ENCODE results near the gene TK2.

- TF ChIP-seq CTCF (IDR thresholded peaks at IDR 0.05; ENCODE audit: low read length) (no peak), EZH2 (optimal IDR thresholded peaks at IDR 0.05; ENCODE audit: low read depth, low read length) (no peak), EZH2phosphoT487 (IDR thresholded peaks at IDR 0.05; ENCODE audit: low read length) (no peak)
Measured at GRCh38 chr16:66541388-66542355, 8.2 kb downstream of the TK2 start.

All from MM.1S (cell line).